ENCODE data around the gene ROBO2.

DNA sequence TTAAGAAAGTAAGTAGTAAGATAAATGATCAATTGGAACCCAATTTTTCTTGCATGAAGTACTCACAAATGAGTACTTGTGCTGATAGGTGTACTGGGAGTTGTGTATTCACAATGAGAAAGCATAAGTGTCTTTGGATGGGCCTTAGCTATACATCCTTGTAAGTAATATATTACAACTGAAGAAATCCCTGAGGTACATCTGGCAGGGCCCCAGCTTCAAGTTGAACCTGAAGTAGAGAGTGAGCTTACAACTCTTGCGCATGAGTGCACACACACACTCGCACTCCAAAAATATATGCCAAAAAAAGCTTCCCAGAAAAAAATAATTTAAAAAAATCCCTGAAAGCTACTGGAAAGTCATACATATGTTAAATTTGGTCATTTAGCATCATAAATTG, 222.5 kb downstream of the ROBO2 start:
- TF ChIP-seq, protein P1, sequence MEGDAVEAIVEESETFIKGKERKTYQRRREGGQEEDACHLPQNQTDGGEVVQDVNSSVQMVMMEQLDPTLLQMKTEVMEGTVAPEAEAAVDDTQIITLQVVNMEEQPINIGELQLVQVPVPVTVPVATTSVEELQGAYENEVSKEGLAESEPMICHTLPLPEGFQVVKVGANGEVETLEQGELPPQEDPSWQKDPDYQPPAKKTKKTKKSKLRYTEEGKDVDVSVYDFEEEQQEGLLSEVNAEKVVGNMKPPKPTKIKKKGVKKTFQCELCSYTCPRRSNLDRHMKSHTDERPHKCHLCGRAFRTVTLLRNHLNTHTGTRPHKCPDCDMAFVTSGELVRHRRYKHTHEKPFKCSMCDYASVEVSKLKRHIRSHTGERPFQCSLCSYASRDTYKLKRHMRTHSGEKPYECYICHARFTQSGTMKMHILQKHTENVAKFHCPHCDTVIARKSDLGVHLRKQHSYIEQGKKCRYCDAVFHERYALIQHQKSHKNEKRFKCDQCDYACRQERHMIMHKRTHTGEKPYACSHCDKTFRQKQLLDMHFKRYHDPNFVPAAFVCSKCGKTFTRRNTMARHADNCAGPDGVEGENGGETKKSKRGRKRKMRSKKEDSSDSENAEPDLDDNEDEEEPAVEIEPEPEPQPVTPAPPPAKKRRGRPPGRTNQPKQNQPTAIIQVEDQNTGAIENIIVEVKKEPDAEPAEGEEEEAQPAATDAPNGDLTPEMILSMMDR (IDR thresholded peaks at IDR 0.05; ENCODE audit: poor library complexity, severe bottlenecking) = no peak
- TF ChIP-seq EZH2 (IDR thresholded peaks at IDR 0.05; ENCODE audit: borderline replicate concordance, insufficient read depth, low read length, poor library complexity, severe bottlenecking) (no peak), EP300 (conservative IDR thresholded peaks at IDR 0.05; ENCODE audit: poor library complexity, severe bottlenecking) (no peak), POLR2AphosphoS5 (IDR thresholded peaks at IDR 0.05) (no peak)
- TF ChIP-seq, protein P2, sequence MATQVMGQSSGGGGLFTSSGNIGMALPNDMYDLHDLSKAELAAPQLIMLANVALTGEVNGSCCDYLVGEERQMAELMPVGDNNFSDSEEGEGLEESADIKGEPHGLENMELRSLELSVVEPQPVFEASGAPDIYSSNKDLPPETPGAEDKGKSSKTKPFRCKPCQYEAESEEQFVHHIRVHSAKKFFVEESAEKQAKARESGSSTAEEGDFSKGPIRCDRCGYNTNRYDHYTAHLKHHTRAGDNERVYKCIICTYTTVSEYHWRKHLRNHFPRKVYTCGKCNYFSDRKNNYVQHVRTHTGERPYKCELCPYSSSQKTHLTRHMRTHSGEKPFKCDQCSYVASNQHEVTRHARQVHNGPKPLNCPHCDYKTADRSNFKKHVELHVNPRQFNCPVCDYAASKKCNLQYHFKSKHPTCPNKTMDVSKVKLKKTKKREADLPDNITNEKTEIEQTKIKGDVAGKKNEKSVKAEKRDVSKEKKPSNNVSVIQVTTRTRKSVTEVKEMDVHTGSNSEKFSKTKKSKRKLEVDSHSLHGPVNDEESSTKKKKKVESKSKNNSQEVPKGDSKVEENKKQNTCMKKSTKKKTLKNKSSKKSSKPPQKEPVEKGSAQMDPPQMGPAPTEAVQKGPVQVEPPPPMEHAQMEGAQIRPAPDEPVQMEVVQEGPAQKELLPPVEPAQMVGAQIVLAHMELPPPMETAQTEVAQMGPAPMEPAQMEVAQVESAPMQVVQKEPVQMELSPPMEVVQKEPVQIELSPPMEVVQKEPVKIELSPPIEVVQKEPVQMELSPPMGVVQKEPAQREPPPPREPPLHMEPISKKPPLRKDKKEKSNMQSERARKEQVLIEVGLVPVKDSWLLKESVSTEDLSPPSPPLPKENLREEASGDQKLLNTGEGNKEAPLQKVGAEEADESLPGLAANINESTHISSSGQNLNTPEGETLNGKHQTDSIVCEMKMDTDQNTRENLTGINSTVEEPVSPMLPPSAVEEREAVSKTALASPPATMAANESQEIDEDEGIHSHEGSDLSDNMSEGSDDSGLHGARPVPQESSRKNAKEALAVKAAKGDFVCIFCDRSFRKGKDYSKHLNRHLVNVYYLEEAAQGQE (IDR thresholded peaks at IDR 0.05; ENCODE audit: borderline replicate concordance) = no peak
